HG03442 (cell line): Measurements from ENCODE around the gene EDAR.

Source experiments
- ATAC-seq: cut with Tn5 transposase; IDR thresholded peaks from one replicate; pipeline ENCODE4 v1.9.1; 2021; ENCODE audit warnings: mild to moderate bottlenecking, moderate library complexity; ENCODE audit not compliant: unreplicated experiment

Gene EDAR

DNA sequence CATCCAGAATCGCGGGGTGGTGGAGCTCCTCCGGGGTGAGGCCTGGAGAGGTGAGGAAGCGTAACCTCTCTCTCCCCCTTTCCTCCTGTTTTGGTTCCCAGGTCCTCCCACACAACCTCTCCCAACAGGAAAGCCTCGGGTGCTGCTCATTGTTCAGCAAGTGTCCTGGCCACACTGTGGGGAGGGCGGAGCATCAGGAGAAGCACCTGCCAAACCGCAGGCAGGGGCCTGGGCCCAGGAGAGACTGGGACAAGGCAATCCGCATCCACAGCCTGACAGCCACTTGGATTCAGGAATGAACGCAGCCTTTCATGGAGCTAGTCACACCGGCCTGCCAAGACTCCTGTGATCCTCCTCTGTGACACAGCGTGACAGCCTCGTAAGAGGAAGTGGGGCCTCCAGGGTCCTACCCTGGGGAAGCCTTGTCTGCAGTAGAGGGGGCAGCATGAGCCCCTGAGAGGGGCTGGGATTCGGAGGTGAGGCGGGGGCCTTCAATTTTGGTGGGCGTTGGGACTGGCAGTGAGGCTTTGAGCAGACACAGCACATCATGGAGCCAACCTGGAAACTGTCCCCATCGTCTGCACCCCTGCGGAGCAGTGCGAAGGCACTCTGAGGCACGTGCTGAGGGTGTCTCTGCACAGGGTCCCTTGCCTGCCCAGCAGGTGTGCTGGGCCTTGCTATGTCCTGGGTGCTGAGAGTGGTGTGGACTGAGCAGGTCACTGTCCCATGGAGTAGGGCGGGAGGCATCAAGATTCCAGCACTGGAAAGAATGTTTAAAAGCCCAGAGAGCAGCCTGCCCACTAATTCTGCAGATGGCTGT lies 62.2 kb downstream of the EDAR start:
- ATAC-seq, result no peak

GRCh38 chr2:108925735-108926134 lies 63.3 kb downstream of the EDAR start:
- ATAC-seq, result no peak

DNA sequence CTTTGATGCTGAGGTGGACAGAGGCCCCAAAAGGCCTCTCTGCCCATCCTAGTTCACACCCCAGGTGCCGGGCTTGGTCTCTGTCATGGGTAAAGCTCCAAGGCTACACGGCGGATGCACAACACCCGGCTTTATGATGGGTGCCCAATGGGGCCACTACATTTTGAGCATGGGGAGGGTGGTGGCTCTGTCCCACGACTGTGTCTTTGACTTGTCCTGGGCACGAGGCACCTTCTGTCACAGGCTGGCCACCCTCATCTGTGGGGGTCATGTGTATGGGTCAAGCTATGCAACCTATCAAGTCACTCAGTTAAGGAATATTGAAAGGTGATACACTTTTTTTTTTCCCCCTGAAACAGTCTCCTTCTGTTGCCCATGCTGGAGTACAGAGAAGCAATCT lies 63.7 kb downstream of the EDAR start:
- ATAC-seq, result no peak

- no peak for ATAC-seq
Observed at GRCh38 chr2:108924580-108925251, 64.3 kb downstream of the EDAR start.

GRCh38 chr2:108923736-108924579 lies 65.1 kb downstream of the EDAR start:
- ATAC-seq, result no peak

- ATAC-seq, result no peak
Observed at GRCh38 chr2:108923019-108923700, 65.9 kb downstream of the EDAR start.

DNA sequence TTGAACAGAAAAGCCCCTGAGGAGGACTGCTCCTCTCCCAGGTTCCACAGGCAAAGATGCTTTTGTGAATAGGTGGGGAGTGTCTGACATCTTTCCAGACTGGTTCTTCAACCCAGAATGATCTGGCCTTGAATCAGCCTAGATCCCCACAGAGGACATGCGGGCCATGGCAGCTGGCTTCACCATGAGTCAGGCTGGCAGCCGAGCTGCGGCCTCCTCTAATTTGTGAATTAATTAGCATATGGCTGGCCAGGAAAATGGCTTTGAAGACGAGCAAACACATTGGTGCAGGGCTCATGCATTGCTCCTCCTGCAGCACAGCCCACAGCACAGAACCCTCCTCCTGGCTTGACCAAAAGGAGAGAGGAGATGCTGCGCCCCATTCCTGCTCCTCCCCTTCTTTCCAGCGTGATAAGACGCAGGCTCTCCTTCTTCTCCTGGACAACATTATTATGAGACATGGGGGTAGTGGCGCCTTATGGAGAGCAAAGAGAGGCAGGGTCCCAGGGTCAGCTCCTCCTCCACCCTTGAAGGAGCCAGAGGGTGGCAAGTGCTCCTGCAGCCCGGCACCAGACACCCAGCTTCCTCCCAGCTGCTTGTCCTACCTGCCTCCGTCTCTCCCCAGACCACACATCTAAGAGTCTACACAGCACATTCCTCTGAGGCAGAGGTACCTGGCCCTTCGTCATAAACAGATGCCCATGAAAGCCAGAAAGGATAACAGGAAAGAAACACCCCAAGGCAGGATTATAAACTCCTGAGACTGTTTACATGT lies 66.7 kb downstream of the EDAR start:
- no peak for ATAC-seq

DNA sequence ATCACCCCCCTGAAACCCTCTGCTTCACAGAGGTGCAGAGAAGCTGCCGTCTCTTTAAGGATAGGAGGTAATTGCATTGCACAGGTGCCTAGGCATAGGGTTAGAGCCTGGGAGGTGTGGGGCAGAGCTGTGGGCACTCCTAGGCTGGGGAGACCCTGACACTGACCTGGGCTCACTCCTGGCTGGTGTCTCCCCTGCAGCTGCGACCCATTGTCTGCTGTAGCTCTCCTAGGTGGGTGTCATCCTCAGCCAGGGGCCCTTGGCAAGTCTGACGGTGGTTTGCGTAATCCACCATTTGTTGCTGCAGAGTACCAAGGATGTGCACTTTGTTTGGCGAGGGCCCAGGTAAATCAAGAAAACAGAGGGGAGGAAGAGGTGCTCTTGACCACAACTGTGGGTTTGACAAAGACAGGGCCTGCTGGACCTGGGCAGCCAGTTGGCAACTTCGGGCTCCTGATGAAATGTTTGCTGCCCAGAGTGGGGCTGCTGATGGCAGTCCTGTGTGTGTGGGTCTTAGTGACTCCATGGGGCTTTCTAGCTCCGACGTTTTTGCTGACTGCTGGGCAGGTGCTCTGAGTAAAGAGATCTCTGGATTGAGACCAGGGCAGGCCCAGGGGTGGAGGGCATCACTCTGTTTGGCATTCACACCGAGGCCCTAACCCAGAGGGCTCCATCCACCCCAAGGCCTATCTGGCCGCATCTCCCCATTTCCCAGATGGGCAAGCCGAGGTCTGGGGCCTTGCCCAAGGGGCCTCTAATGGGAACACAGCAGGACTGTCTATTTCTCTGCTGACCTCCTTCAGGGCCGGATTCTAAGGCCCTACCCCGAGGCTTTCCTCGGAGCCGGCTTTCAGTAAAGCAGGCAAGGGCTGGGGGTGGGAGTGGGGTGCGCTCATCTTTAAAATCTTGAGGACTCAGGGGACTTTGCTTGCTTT lies 67.7 kb downstream of the EDAR start:
- no peak for ATAC-seq

DNA sequence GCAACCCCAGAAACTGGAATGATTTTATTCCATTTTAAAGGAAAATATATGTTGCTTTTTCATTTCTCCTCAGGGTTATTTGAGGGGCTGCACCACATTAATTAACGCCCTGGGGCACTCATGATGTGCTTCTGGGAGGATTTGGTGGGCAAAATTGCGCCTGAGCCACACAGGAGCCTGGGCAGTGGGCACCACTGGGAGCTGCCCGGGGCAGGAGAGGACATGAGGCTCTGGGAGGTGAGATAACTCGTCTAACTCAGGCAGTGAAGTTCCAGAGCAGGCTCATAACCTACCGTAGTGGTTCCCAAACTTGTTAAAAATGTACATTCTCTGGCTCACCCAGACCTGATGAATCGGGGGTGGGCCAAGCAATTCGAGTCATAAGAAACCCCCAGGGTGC lies 68.3 kb downstream of the EDAR start:
- ATAC-seq, result no peak

DNA sequence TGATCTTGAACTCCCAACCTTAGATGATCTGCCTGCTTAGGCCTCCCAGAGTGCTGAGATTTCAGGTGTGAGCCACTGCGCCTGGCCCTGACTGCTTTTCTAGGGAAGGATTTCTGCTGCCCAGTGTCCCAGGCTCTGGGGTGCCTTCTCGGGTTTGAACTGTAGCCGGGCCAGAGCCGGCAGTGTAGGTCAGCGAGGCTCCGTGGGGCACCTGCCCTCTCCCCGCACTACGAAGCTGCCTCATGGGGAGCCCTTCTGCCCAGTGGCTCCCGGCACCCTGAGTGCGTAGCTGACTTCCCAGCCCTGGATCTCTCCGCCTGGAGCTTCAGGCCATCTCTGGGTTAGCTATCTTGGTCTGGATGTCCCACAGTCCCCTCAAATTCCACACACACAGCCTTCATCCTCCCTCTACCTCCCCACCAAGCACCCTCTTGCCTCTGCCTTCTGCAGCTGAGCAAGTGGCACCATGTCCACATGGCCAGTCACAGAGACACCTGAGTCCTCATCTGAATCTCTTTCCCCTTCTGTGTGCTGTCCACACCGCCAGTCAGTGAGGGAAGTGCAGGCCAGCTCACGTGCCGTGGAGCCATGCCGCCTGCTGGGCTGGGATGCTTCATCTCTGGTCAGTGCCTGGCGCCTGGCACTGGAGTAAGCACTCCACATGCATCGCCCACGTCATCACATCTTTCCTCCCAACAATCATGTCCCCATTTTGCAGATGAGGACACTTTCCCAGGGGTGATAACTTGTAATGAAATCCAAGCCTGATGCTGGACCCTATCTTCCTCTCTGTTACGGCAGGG lies 69.2 kb downstream of the EDAR start:
- no peak for ATAC-seq

- ATAC-seq, result no peak
Observed at GRCh38 chr2:108918941-108919341, 70.1 kb downstream of the EDAR start.

GRCh38 chr2:108918156-108918874 lies 70.7 kb downstream of the EDAR start:
- no peak for ATAC-seq

DNA sequence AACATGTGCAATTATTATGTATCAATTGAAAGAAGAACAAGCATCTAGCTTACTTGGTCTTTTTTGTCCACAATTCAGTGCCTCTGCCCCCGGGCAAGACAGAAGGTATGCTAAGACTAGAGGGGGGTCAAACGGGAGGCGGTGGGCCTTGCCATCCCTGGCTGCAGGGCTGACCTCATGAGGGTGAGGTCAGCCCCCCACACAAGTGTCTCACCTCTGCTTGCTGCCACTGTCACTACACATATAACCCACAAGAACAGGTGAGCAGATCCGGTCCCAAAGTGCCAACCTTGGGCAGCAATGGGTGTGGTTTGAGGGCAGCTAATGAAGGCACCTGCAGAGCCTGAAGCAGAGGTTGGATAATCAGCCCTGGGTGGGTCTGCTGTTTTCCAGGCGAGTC lies 71.5 kb downstream of the EDAR start:
- no peak for ATAC-seq

DNA sequence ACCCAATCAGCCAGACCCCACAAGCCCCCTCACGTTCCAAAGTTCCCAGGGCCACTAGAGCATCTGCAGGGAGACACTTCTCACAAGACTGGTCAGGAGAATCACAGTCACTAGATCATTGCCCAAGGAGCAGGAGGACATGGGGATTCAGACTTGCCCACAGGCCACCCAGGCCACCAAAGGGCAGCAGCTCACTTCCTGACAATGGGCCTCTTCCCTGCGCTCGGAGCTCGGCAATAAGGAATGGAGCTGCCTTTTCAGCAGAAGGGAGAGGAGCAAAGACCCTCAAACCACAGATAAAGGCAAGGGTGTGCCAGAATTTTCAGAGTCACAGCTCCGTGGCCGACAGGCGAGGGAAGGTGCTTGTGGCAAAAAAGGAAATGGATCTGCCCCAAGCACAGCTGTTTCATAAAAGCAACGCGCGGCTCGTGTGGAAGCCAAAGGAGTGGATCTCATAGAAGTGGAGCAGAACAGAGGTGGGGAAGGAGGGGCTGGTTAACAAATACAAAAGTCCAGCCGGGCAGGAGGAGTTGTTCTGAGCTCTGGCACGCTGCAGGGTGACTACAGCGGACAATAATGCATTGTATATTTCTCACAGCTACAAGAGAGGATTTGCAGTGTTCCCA lies 72.1 kb downstream of the EDAR start:
- no peak for ATAC-seq

DNA sequence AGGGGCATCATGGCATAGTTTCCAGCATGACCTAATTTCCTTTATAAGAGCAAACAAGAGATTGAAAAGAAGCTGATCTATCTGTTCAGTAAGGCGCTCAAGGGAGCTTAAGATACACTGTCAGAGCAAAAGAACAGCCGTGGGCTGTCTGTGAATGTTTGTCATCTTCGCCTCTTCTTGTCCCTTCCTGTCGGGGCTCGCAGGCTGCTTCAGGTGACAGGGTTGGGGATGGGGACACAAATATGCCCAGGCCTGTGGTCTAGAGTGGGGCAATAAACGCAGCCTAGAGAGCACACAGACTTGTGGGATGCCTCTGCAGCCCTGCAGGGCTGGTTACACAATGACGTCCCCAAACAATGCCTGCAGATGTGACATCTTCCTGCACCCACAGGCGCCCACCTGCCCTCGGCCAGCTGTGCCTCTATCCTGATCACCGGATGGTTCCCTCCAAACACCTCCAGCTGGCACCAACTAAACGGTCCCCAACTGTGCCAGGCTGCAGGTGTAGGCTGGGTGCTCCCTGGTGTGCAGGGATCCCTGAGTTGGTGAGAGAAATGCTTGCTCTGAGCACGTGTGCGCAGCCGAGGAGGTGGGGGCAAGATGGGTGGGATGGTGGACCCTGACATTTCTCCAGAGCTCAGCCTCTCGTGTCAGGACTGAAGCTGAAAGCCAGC lies 72.8 kb downstream of the EDAR start:
- ATAC-seq, result no peak

GRCh38 chr2:108912629-108912902 lies 76.5 kb downstream of the EDAR start:
- no peak for ATAC-seq
